CD14-positive monocyte (primary cell): ENCODE data around the gene P2RX3. TPM values are rescaled to one million over a fixed set of nuclear protein-coding genes. Genes with fewer than 3 reads are reported as not detected.
A peak's percentile ranks its signal among the peaks of the same experiment; 100 is the strongest.

Experiments used
- DNase-seq, 3 donors: peaks; one replicate each; pipeline ENCODE4 v3.0.0-alpha.2; 2011 to 2022
- H2AFZ ChIP-seq: 2 replicates; pipeline ENCODE4 v1.6.0; 2012; ENCODE audit warnings: mild to moderate bottlenecking, low read depth, low read length, inconsistent platforms; ENCODE audit not compliant: insufficient read depth, poor library complexity, severe bottlenecking
- H3K27ac ChIP-seq, 2 donors: 1 replicate in 1 of 2; 2 replicates in 1 of 2; pipeline ENCODE4 v1.5.1; 2012 to 2013; ENCODE audit warnings: low read length in 2 of 2, control low read depth in 1 of 2, inconsistent platforms in 1 of 2, low read depth in 1 of 2, mild to moderate bottlenecking in 1 of 2
- H3K27me3 ChIP-seq, 2 donors: one replicate each; pipeline versions ENCODE4 v1.6.0 to v1.6.1; 2011 to 2013; ENCODE audit warnings: low read length in 2 of 2; ENCODE audit not compliant: control insufficient read depth in 2 of 2, insufficient read depth in 2 of 2
- H3K36me3 ChIP-seq, 2 donors: replicated peaks in 1 of 2; 1 replicate in 1 of 2; 2 replicates in 1 of 2; pipeline versions ENCODE4 v1.5.1 to v1.6.1; 2012 to 2013; ENCODE audit warnings: low read length in 2 of 2, control low read depth in 1 of 2, inconsistent platforms in 1 of 2, mild to moderate bottlenecking in 1 of 2; ENCODE audit not compliant: insufficient read depth in 2 of 2, control insufficient read depth in 1 of 2
- H3K4me1 ChIP-seq, 2 donors: 1 replicate in 1 of 2; 2 replicates in 1 of 2; pipeline versions ENCODE4 v1.5.1 to v1.6.1; 2012 to 2013; ENCODE audit warnings: low read length in 2 of 2, control low read depth in 1 of 2, inconsistent platforms in 1 of 2, mild to moderate bottlenecking in 1 of 2, moderate library complexity in 1 of 2; ENCODE audit not compliant: insufficient read depth in 2 of 2, control insufficient read depth in 1 of 2
- H3K4me2 ChIP-seq: replicated peaks from 2 replicates; pipeline ENCODE3; 2012; ENCODE audit warnings: low read length, moderate library complexity, mild to moderate bottlenecking; ENCODE audit not compliant: poor library complexity, severe bottlenecking; ENCODE audit errors: extremely low read depth
- H3K4me3 ChIP-seq, 3 experiments: fragments of 200-600 bp in 1 of 3; sonication (generic) in 1 of 3; replicated peaks in 1 of 3; 1 replicate in 2 of 3; 2 replicates in 1 of 3; pipeline ENCODE4 v1.5.1; 2011 to 2013; ENCODE audit warnings: low read length in 3 of 3, mild to moderate bottlenecking in 3 of 3, control low read depth in 2 of 3, low read depth in 2 of 3, inconsistent platforms in 1 of 3, moderate library complexity in 1 of 3
- H3K79me2 ChIP-seq: 2 replicates; pipeline ENCODE4 v1.6.0; 2012; ENCODE audit warnings: mild to moderate bottlenecking, control low read depth, inconsistent platforms, low read length, moderate library complexity; ENCODE audit not compliant: insufficient read depth
- H3K9ac ChIP-seq: 2 replicates; pipeline ENCODE4 v1.6.0; 2017; ENCODE audit warnings: low read length, mild to moderate bottlenecking; ENCODE audit not compliant: insufficient read depth, poor library complexity, severe bottlenecking
- H3K9me3 ChIP-seq, 2 donors: replicated peaks in 1 of 2; 1 replicate in 1 of 2; 2 replicates in 1 of 2; pipeline versions ENCODE4 v1.5.1 to v1.6.1; 2012 to 2013; ENCODE audit warnings: low read length in 2 of 2, control low read depth in 1 of 2; ENCODE audit not compliant: control insufficient read depth in 1 of 2, insufficient read depth in 1 of 2
- H4K20me1 ChIP-seq: 2 replicates; pipeline ENCODE4 v1.6.0; 2012; ENCODE audit warnings: mild to moderate bottlenecking, low read length, control low read depth, moderate library complexity; ENCODE audit not compliant: insufficient read depth
- H3K27ac Mint-ChIP-seq, 7 donors: one replicate each; pipeline ENCODE4 v1.8.0; 2020; ENCODE audit warnings: mild to moderate bottlenecking in 7 of 7, mixed read lengths in 7 of 7, moderate library complexity in 6 of 7, inconsistent platforms in 2 of 7
- H3K27me3 Mint-ChIP-seq, 3 donors: one replicate each; pipeline ENCODE4 v1.8.0; 2021 to 2022; ENCODE audit warnings: low read depth in 3 of 3, mild to moderate bottlenecking in 3 of 3, mixed read lengths in 3 of 3, moderate library complexity in 3 of 3, inconsistent platforms in 1 of 3
- H3K36me3 Mint-ChIP-seq, 2 donors: one replicate each; pipeline ENCODE4 v1.8.0; 2020; ENCODE audit warnings: mixed read lengths in 2 of 2, inconsistent platforms in 1 of 2, mild to moderate bottlenecking in 1 of 2
- H3K4me1 Mint-ChIP-seq: one replicate; pipeline ENCODE4 v1.8.0; 2020; ENCODE audit warnings: mild to moderate bottlenecking, mixed read lengths
- H3K4me3 Mint-ChIP-seq, 2 donors: one replicate each; pipeline ENCODE4 v1.8.0; 2020; ENCODE audit warnings: mild to moderate bottlenecking in 2 of 2, mixed read lengths in 2 of 2, moderate library complexity in 1 of 2
- H3K9me3 Mint-ChIP-seq, 7 donors: one replicate each; pipeline ENCODE4 v1.8.0; 2020 to 2022; ENCODE audit warnings: mixed read lengths in 7 of 7, mild to moderate bottlenecking in 6 of 7, moderate library complexity in 6 of 7, inconsistent platforms in 2 of 7
- WGBS: methylation state at CpG from one replicate; pipeline ENCODE4 v1.1.5; 2013; ENCODE audit warnings: missing lambda C conversion rate; ENCODE audit not compliant: insufficient coverage; 5-methylcytosine and 5-hydroxymethylcytosine counted together
- intact Hi-C, 2 donors: fragments of 100-400 bp; cut with micrococcal nuclease; formaldehyde crosslinking; loops; one replicate each; pipeline versions ENCODE4 v1.15.0 to v1.15.1; 2023
- polyA plus RNA-seq, 3 donors: library from polyadenylated mRNA; depleted of rRNA in 1 of 3; unstranded in 2 of 3; stranded (reverse) in 1 of 3; fragments of 300-500 nt in 2 of 3; fragments of >200 nt in 1 of 3; fragmentation: Illumina TruSeq in 2 of 3; gene quantifications; 1 replicate in 2 of 3; 2 replicates in 1 of 3; pipeline ENCODE4 v1.2.3, GENCODE V29; 2012 to 2021
- TF ChIP-seq, protein P1 (sequence below): fragments of 200-600 bp; IDR thresholded peaks from one replicate; pipeline ENCODE4 v1.8.0; 2022; ENCODE audit warnings: antibody characterized with exemption, mild to moderate bottlenecking

The P2RX3 gene
- polyA plus RNA-seq, 3 donors = not detected

DNA sequence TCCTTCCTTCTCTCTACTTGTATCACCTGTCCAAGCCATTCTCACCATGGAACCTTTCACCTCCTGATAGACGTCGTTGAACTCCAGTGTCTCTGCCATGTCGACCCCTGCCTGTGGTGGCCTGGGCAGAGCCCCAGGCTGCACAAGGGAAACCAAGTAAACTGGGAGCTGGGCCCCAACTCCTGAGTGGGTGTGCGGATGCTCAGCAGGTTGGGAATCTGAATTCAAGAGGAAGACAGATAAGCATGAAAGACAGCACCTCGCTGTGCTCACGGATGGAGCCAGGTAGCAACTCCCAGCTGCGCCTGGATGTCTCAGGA lies 3.2 kb upstream of the P2RX3 start:
- H3K4me3 ChIP-seq = peak overlapping the region; percentile 74 to 88 (median 80)
- intact Hi-C loops = no loop called here
- peaks cover 18 to 23% of the 10 kb centered on the region in 2 donors for H3K4me1 ChIP-seq

DNA sequence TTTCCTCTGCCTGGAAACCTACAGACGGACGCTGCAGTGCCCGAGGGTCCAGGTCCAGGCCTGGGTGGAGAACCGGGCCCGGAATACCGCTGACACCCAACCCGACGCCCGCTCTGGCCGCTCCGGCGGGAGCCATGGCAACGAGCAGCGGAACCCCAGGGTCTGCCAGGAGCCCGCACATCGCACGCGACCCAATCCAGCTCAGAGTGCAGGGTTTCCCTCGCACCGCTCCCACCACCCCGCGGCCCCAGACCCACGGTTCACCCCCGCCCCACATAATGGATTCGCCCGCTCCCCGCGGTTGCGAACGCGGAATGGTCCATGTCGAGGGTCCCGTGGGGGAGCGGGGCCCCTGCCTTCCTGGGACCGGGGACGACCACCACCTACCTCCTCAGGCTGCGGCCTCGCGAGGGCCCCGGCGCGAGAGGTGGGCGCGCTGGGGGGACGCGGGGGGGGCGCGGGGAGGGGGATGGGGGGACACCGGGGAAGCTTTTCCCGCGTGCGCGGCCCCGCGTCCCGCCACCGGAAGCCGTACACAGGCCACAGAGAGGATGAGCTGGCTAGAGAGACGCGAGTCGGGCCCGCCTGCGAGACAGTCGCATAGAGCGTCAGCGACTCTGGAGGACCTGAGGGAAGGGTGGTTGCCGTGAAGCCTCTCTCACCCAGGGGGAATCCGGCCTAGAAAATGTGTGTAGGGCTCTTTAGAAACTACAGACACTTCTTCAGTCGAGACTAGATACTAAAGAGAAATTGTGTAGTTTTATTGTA lies 2.6 kb upstream of the P2RX3 start, which contains the start of gene SSRP1:
TSS of gene SSRP1 (minus strand) at position 550 of the 768 bp plus-strand sequence. CDS start 771 bp downstream, outside the sequence.
- DNase-seq = peak; percentile 76 to 78 (median 78)
- H3K27me3 ChIP-seq = no peaks in the 10 kb centered on the region
- Mint-ChIP-seq H3K4me3 (peak within 1 kb of the TSS; percentile 93 to 98), H3K27ac (peak within 1 kb of the TSS; percentile 87 to 96 (median 90)), H3K36me3 (peaks cover 33 to 34% of the 10 kb centered on the region in 2 donors), H3K4me1 (peaks cover 26% of the 10 kb centered on the region), H3K9me3 (peaks cover 0 to 2% (median 0%) of the 10 kb centered on the region in 7 donors), H3K27me3 (peaks cover 4 to 9% (median 7%) of the 10 kb centered on the region in 3 donors)
- H4K20me1 ChIP-seq = no peaks in the 10 kb centered on the region
- H3K27ac ChIP-seq = peak within 1 kb of the TSS; percentile 38 to 79
- H3K79me2 ChIP-seq = peaks cover 28% of the 10 kb centered on the region
- peak within 1 kb of the TSS; percentile 87 for H2AFZ ChIP-seq
- under 1% methylated on average over 34 of the region's 69 CpGs for WGBS
- no peaks in the 10 kb centered on the region for H3K9me3 ChIP-seq
- TF ChIP-seq, protein P1, sequence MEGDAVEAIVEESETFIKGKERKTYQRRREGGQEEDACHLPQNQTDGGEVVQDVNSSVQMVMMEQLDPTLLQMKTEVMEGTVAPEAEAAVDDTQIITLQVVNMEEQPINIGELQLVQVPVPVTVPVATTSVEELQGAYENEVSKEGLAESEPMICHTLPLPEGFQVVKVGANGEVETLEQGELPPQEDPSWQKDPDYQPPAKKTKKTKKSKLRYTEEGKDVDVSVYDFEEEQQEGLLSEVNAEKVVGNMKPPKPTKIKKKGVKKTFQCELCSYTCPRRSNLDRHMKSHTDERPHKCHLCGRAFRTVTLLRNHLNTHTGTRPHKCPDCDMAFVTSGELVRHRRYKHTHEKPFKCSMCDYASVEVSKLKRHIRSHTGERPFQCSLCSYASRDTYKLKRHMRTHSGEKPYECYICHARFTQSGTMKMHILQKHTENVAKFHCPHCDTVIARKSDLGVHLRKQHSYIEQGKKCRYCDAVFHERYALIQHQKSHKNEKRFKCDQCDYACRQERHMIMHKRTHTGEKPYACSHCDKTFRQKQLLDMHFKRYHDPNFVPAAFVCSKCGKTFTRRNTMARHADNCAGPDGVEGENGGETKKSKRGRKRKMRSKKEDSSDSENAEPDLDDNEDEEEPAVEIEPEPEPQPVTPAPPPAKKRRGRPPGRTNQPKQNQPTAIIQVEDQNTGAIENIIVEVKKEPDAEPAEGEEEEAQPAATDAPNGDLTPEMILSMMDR = no peak
- H3K36me3 ChIP-seq = peaks cover 27 to 34% of the 10 kb centered on the region in 2 donors
- peak within 1 kb of the TSS; percentile 80 for H3K4me2 ChIP-seq
- peak within 1 kb of the TSS; percentile 74 to 88 (median 80) for H3K4me3 ChIP-seq
- peaks cover 18 to 23% of the 10 kb centered on the region in 2 donors for H3K4me1 ChIP-seq
- intact Hi-C loops = no loop called here
- H3K9ac ChIP-seq = peak within 1 kb of the TSS; percentile 83

More for the DNA sequence above, 3.2 kb upstream of the P2RX3 start:
- Mint-ChIP-seq H3K4me3 (peak overlapping the region; percentile 91 to 93), H3K9me3 (peaks cover 0 to 2% (median 0%) of the 10 kb centered on the region in 7 donors), H3K4me1 (peaks cover 26% of the 10 kb centered on the region), H3K27me3 (peaks cover 2 to 5% (median 4%) of the 10 kb centered on the region in 3 donors), H3K36me3 (peaks cover 39% of the 10 kb centered on the region in 2 donors), H3K27ac (peak overlapping the region in 6 of 7 donors; percentile 26 to 95 (median 75))
- peak overlapping the region; percentile 32 to 79 for H3K27ac ChIP-seq
- peak overlapping the region; percentile 87 for H2AFZ ChIP-seq
- peaks cover 28% of the 10 kb centered on the region for H3K79me2 ChIP-seq
- H3K27me3 ChIP-seq = no peaks in the 10 kb centered on the region
- TF ChIP-seq, protein P1 = no peak
- H4K20me1 ChIP-seq = no peaks in the 10 kb centered on the region
- H3K36me3 ChIP-seq = peaks cover 32 to 39% of the 10 kb centered on the region in 2 donors
- H3K9ac ChIP-seq = peak overlapping the region; percentile 83
- no peaks in the 10 kb centered on the region for H3K9me3 ChIP-seq
- no peak for DNase-seq
- H3K4me2 ChIP-seq = peak overlapping the region; percentile 80
- 16% methylated on average over 6 of the region's 7 CpGs for WGBS
